Mononuclear cell (primary cell): ENCODE results near the gene MYO18A. TPM values are rescaled to one million over a fixed set of nuclear protein-coding genes. Genes with fewer than 3 reads are reported as not detected.
"Not testable (repeated sequence)": the region's sequence is repeated elsewhere in the genome, so short reads cannot be mapped to it uniquely, and the experiment has no call there.

Source experiments
- H3K27me3 ChIP-seq: 2 replicates; pipeline ENCODE4 v1.6.0; 2011; ENCODE audit warnings: low read length, control low read depth; ENCODE audit not compliant: insufficient read depth
- H3K4me1 ChIP-seq: 2 replicates; pipeline ENCODE4 v1.5.1; 2011; ENCODE audit warnings: mild to moderate bottlenecking, low read length, control low read depth; ENCODE audit not compliant: insufficient read depth
- H3K4me3 ChIP-seq: 2 replicates; pipeline ENCODE4 v1.5.1; 2011; ENCODE audit warnings: mild to moderate bottlenecking, low read length, moderate library complexity
- H3K9me3 ChIP-seq: 2 replicates; pipeline ENCODE4 v1.5.1; 2011; ENCODE audit warnings: low read depth, mild to moderate bottlenecking, control low read depth, low read length
- total RNA-seq: library from RNA; depleted of rRNA; stranded (reverse); fragments of >200 nt; gene quantifications from one replicate; pipeline ENCODE4 v1.2.3, GENCODE V29; 2012

Gene MYO18A
- 40.1 TPM for total RNA-seq

GRCh38 chr17:29180034-29180787, at the start of gene MYO18A:
Gene MYO18A, minus strand, starts transcription at chr17:29180398. Its CDS starts 13,458 bp downstream, at chr17:29166940.
- Histone ChIP-seq H3K4me3 (no peak within 1 kb of the TSS), H3K4me1 (peaks cover 33% of the 10 kb centered on the region), H3K27me3 (no peaks in the 10 kb centered on the region), H3K9me3 (no peaks in the 10 kb centered on the region)

GRCh38 chr17:29225396-29225795, 45.2 kb upstream of the MYO18A start:
- Histone ChIP-seq H3K27me3 (no peaks in the 10 kb centered on the region), H3K4me1 (no peaks in the 10 kb centered on the region), H3K4me3 (no peak overlapping the region), H3K9me3 (no peaks in the 10 kb centered on the region)

- H3K27me3 ChIP-seq, H3K4me1 ChIP-seq: not testable (repeated sequence)
Measured at GRCh38 chr17:29221338-29221737, 41.1 kb upstream of the MYO18A start.

GRCh38 chr17:29219378-29220047, 39.3 kb upstream of the MYO18A start:
- H3K4me3 ChIP-seq: no peak overlapping the region
- no peaks in the 10 kb centered on the region for H3K9me3 ChIP-seq
- peaks cover 12% of the 10 kb centered on the region for H3K4me1 ChIP-seq
- H3K27me3 ChIP-seq: no peaks in the 10 kb centered on the region

More at GRCh38 chr17:29221338-29221737, 41.1 kb upstream of the MYO18A start:
- H3K9me3 ChIP-seq, H3K4me3 ChIP-seq: not testable (repeated sequence)

GRCh38 chr17:29216856-29217255, 36.7 kb upstream of the MYO18A start:
- Histone ChIP-seq H3K4me3 (no peak overlapping the region), H3K4me1 (peaks cover 29% of the 10 kb centered on the region), H3K9me3 (no peaks in the 10 kb centered on the region), H3K27me3 (no peaks in the 10 kb centered on the region)

- Histone ChIP-seq H3K4me3 (no peak overlapping the region), H3K27me3 (no peaks in the 10 kb centered on the region), H3K4me1 (peaks cover 29% of the 10 kb centered on the region), H3K9me3 (no peaks in the 10 kb centered on the region)
Measured at GRCh38 chr17:29216181-29216580, 36.0 kb upstream of the MYO18A start.

- Histone ChIP-seq H3K27me3 (no peaks in the 10 kb centered on the region), H3K9me3 (no peaks in the 10 kb centered on the region), H3K4me1 (peaks cover 29% of the 10 kb centered on the region), H3K4me3 (no peak overlapping the region)
Measured at GRCh38 chr17:29215717-29216116, 35.5 kb upstream of the MYO18A start.

GRCh38 chr17:29215174-29215573, 35.0 kb upstream of the MYO18A start:
- no peaks in the 10 kb centered on the region for H3K9me3 ChIP-seq
- no peak overlapping the region for H3K4me3 ChIP-seq
- peaks cover 29% of the 10 kb centered on the region for H3K4me1 ChIP-seq
- H3K27me3 ChIP-seq: no peaks in the 10 kb centered on the region

- no peaks in the 10 kb centered on the region for H3K9me3 ChIP-seq
- H3K27me3 ChIP-seq: no peaks in the 10 kb centered on the region
- peaks cover 26% of the 10 kb centered on the region for H3K4me1 ChIP-seq
- no peak overlapping the region for H3K4me3 ChIP-seq
Measured at GRCh38 chr17:29214215-29215146, 34.3 kb upstream of the MYO18A start.

GRCh38 chr17:29212681-29213121, 32.5 kb upstream of the MYO18A start:
- H3K4me3 ChIP-seq: no peak overlapping the region
- no peaks in the 10 kb centered on the region for H3K9me3 ChIP-seq
- H3K4me1 ChIP-seq: peaks cover 22% of the 10 kb centered on the region
- no peaks in the 10 kb centered on the region for H3K27me3 ChIP-seq

GRCh38 chr17:29212094-29212631, 32.0 kb upstream of the MYO18A start:
- Histone ChIP-seq H3K27me3 (no peaks in the 10 kb centered on the region), H3K4me1 (peaks cover 22% of the 10 kb centered on the region), H3K9me3 (no peaks in the 10 kb centered on the region), H3K4me3 (no peak overlapping the region)

- peaks cover 22% of the 10 kb centered on the region for H3K4me1 ChIP-seq
- H3K27me3 ChIP-seq: no peaks in the 10 kb centered on the region
- no peaks in the 10 kb centered on the region for H3K9me3 ChIP-seq
- no peak overlapping the region for H3K4me3 ChIP-seq
Measured at GRCh38 chr17:29210879-29211278, 30.7 kb upstream of the MYO18A start.

- Histone ChIP-seq H3K9me3 (no peaks in the 10 kb centered on the region), H3K27me3 (peaks cover 2% of the 10 kb centered on the region), H3K4me1 (peaks cover 13% of the 10 kb centered on the region), H3K4me3 (no peak overlapping the region)
Measured at GRCh38 chr17:29209073-29209472, 28.9 kb upstream of the MYO18A start.

- peaks cover 2% of the 10 kb centered on the region for H3K27me3 ChIP-seq
- H3K9me3 ChIP-seq: no peaks in the 10 kb centered on the region
- peaks cover 2% of the 10 kb centered on the region for H3K4me1 ChIP-seq
Measured at GRCh38 chr17:29207975-29208374, 27.8 kb upstream of the MYO18A start.

GRCh38 chr17:29205047-29205446, 24.8 kb upstream of the MYO18A start:
- no peak overlapping the region for H3K4me3 ChIP-seq
- H3K9me3 ChIP-seq: no peaks in the 10 kb centered on the region
- H3K27me3 ChIP-seq: peaks cover 2% of the 10 kb centered on the region
- peaks cover 4% of the 10 kb centered on the region for H3K4me1 ChIP-seq

More at GRCh38 chr17:29207975-29208374, 27.8 kb upstream of the MYO18A start:
- H3K4me3 ChIP-seq: no peak overlapping the region
